ENCODE data around the gene CDHR2. TPM values are rescaled to one million over a fixed set of nuclear protein-coding genes. Genes with fewer than 3 reads are reported as not detected.

The CDHR2 gene
- total and polyA plus RNA-seq, 3 donors from 2014 or later: 32.0 to 60.5 (median 39.8) TPM

DNA sequence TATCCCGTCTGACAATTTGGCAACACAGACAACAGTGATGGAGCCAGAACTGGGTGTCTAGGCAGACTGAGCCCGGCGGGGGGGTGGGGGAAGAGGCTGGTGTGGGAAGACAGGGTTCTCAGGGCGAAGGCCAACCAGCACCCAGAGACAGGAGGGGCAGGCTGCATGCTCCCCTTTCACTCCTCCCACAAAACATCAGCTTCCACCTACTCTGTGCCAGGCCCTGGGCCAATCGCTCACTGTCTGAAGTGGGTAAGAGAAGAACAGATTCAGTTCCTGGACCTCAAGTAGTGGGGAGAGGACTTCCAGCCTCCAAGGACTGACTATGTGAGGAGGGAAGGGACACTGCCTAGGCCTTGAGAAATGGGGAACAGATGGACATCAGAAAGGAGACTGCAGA lies 78.4 kb downstream of the CDHR2 start:
- WGBS, 2 donors: 64 to 70% methylated on average over 4 to 5 of the region's 5 CpGs
- Histone ChIP-seq H3K27me3 (no peaks in the 10 kb centered on the region), H3K4me1 (peaks cover 9% of the 10 kb centered on the region)

DNA sequence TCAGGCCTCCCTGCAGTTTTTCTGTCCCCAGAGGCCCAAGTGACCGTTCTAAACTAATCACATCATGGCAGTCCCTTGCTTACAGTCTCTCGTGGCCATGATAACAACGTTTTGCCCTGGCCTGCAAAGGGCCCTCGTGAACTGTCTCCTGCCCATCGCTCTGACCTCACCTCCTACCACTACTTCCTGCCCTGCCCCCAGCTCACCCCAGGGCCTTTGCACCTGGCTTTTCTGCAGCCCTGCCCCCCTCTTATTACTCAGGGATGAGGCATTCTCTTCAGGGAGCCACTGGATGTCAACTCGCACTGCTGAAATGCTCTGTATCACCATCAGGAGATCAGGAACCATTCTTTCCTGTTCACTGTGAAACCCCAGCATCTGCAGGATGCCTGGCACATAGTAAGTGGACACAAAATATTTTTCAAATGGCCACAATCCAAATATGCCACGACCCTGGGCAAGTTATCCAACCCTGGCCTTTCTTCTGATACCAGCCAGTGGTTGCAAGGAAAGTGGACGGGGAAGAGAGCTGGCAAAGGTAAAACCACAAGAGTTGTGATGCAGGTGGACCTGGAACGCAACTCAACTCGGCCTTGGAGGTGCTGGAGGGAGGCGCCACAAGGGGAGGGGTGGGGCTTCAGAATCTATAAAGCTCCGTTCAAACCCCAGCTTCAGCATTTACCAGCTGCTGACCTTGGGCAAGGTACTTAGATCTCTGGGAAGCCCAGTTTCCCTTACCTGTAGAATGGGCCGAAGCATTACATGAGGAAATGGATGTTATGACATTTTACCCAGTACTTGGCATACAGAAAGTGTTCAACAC lies 79.5 kb downstream of the CDHR2 start:
- no peak for DNase-seq
- TF ChIP-seq CTCF (IDR thresholded peaks at IDR 0.05) (no peak), POLR2A (IDR thresholded peaks at IDR 0.05) (no peak)
- no peaks in the 10 kb centered on the region for H3K36me3 ChIP-seq (ENCODE audit: low read depth, missing control alignments)
- WGBS, 2 donors: 55 to 61% methylated on average over 13 of the region's 13 CpGs
- peaks cover 9% of the 10 kb centered on the region for H3K4me1 ChIP-seq
- intact Hi-C loops (cut with DNase I; ENCODE audit: low total_unique reads): no loop called here
- no peak overlapping the region for H3K4me3 ChIP-seq
- H3K9me3 ChIP-seq: no peaks in the 10 kb centered on the region
- no peaks in the 10 kb centered on the region for H3K27me3 ChIP-seq
- H3K27ac ChIP-seq: no peak overlapping the region

More for the DNA sequence above, 78.4 kb downstream of the CDHR2 start:
- no peak for TF ChIP-seq CTCF (IDR thresholded peaks at IDR 0.05)
- no peak for TF ChIP-seq POLR2A (IDR thresholded peaks at IDR 0.05)
- DNase-seq: no peak
- H3K9me3 ChIP-seq: no peaks in the 10 kb centered on the region
- intact Hi-C loops (cut with DNase I; ENCODE audit: low total_unique reads): no loop called here
- no peaks in the 10 kb centered on the region for H3K36me3 ChIP-seq (ENCODE audit: low read depth, missing control alignments)
- no peak overlapping the region for H3K4me3 ChIP-seq
- H3K27ac ChIP-seq: no peak overlapping the region

DNA sequence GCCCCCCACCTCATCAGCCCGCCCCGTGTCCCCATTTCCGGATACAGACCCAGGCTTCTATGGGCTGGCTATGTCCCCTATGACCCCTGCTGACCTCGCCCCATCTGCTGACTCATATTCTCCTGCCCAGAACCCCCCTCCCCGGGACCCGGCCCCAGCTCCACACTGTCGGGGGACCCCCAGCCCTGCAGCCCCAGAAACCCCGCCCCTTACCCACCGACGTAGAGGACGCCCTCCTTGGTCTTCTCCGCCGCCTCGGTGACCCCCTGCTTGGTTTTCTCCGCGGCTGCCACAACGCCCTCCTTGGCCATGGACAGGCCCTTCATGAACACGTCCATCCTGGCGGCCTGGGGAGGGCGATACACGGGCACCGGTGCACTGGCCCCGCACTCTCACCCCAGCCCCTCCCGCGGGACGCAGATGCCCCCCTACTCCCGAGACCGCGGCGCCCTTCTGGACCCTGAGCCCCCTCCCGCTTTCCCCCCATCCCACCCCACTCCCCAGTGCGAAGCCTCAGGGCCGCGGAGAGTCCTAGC lies 80.2 kb downstream of the CDHR2 start:
- Histone ChIP-seq H3K4me1 (peaks cover 9% of the 10 kb centered on the region), H3K27ac (no peak overlapping the region), H3K4me3 (peak overlapping the region in 1 of 2 donors; percentile 52), H3K36me3 (ENCODE audit: low read depth, missing control alignments) (no peaks in the 10 kb centered on the region), H3K9me3 (no peaks in the 10 kb centered on the region), H3K27me3 (no peaks in the 10 kb centered on the region)
- no peak for TF ChIP-seq CTCF (IDR thresholded peaks at IDR 0.05)
- no peak for TF ChIP-seq POLR2A (IDR thresholded peaks at IDR 0.05)
- DNase-seq: no peak
- intact Hi-C loops (cut with DNase I; ENCODE audit: low total_unique reads): no loop called here
- WGBS, 2 donors: 8 to 26% methylated on average over 4 to 21 of the region's 34 CpGs

GRCh38 chr5:176629853-176630680 lies 80.9 kb downstream of the CDHR2 start, which contains the start of the genes EIF4E1B and SNCB:
TSS of gene EIF4E1B (plus strand) at chr5:176630675. CDS start at chr5:176642788, 12,113 bp downstream.
TSS of gene SNCB (minus strand) at chr5:176630534. CDS start at chr5:176629654, 880 bp downstream.
- H3K27me3 ChIP-seq: no peaks in the 10 kb centered on the region
- H3K36me3 ChIP-seq (ENCODE audit: low read depth, missing control alignments): no peaks in the 10 kb centered on the region
- no peaks in the 10 kb centered on the region for H3K9me3 ChIP-seq
- peak within 1 kb of the TSS; percentile 26 to 52 for H3K4me3 ChIP-seq
- no peak within 1 kb of the TSS for H3K27ac ChIP-seq
- H3K4me1 ChIP-seq: peaks cover 9% of the 10 kb centered on the region
- TF ChIP-seq POLR2A (IDR thresholded peaks at IDR 0.05) (no peak), CTCF (IDR thresholded peaks at IDR 0.05) (no peak)
- WGBS, 2 donors: 0 to 1% methylated on average over 19 to 80 of the region's 94 CpGs
- peak; percentile 68 for DNase-seq
- intact Hi-C loops (cut with DNase I; ENCODE audit: low total_unique reads): loop anchor here (10.0 kb wide), 1 partner anchor 85 kb away; the partner anchor contains the start of gene CDHR2

Measured in testis (tissue), 3 donors.